K562 (cell line): ENCODE measurements around the gene HHEX. TPM values are rescaled to one million over a fixed set of nuclear protein-coding genes. Genes with fewer than 3 reads are reported as not detected.

Experiments
- ATAC-seq: fragments of 200-7000 bp; cut with Tn5 transposase; 3 replicates; pipeline ENCODE4 v1.9.1; 2020; ENCODE audit warnings: moderate library complexity
- BruUV-seq: library from RNA; stranded (reverse); fragments of 400-500 nt; replicated peaks from 2 replicates; lab custom pipeline; 2021; lab: Mats Ljungman, UMichigan
- CTCF ChIA-PET: fragments of 300-600 bp; formaldehyde crosslinking; extraction: SDS; loops from one replicate; lab custom pipeline; 2021; ENCODE audit warnings: low intra/inter-chr PET ratio; lab: Yijun Ruan, JAX
- POLR2A ChIA-PET: fragments of 300-600, 350-650 bp; sonication (Branson Sonifier 250); formaldehyde crosslinking; extraction: SDS; loops from one replicate; lab custom pipeline; 2021; ENCODE audit warnings: antibody characterized with exemption, inconsistent platforms; lab: Yijun Ruan, JAX
- DNase-seq, 4 experiments: peaks; one replicate each; pipeline versions ENCODE4 v3.0.0 to v3.0.0-alpha.2; 2011 to 2018; ENCODE audit warnings: low spot score in 3 of 4, mixed read lengths in 3 of 4; ENCODE audit errors: extremely low read depth in 1 of 4
- FAIRE-seq: peaks from 2 replicates; lab custom pipeline; 2011; peaks lifted over from hg19 to GRCh38; lab: Jason Lieb, UNC
- H2AFZ ChIP-seq: 2 replicates; pipeline ENCODE4 v1.6.0; 2011; ENCODE audit warnings: low read depth, low read length, control low read depth, inconsistent platforms
- H3K27ac ChIP-seq: fragments of 200-600 bp; 3 replicates; pipeline ENCODE4 v1.8.0; 2011; ENCODE audit warnings: low read depth, mild to moderate bottlenecking, control low read depth, inconsistent platforms, low read length, moderate library complexity, mixed read lengths; ENCODE audit errors: extremely low read depth
- H3K27me3 ChIP-seq, 2 experiments: fragments of 300-600 bp in 1 of 2; 2 replicates in 1 of 2; 3 replicates in 1 of 2; pipeline versions ENCODE4 v1.6.0 to v1.8.0; 2011; ENCODE audit warnings: inconsistent platforms in 2 of 2, low read length in 2 of 2, mild to moderate bottlenecking in 1 of 2, mixed read lengths in 1 of 2, moderate library complexity in 1 of 2; ENCODE audit not compliant: control insufficient read depth in 2 of 2, insufficient read depth in 2 of 2
- H3K36me3 ChIP-seq: fragments of 300-600 bp; 3 replicates; pipeline ENCODE4 v1.8.0; 2011; ENCODE audit warnings: mild to moderate bottlenecking, low read length, inconsistent platforms; ENCODE audit not compliant: control insufficient read depth, insufficient read depth
- H3K4me1 ChIP-seq, 2 experiments: fragments of 200-600 bp in 1 of 2; replicated peaks in 1 of 2; 2 replicates in 1 of 2; 3 replicates in 1 of 2; pipeline versions ENCODE4 v1.5.1 to v1.8.0; 2011; ENCODE audit warnings: inconsistent platforms in 2 of 2, low read length in 2 of 2, mild to moderate bottlenecking in 1 of 2, mixed read lengths in 1 of 2, moderate library complexity in 1 of 2; ENCODE audit not compliant: control insufficient read depth in 2 of 2, insufficient read depth in 2 of 2
- H3K4me2 ChIP-seq: 2 replicates; pipeline ENCODE4 v1.6.1; 2011; ENCODE audit warnings: low read length, control low read depth, inconsistent platforms, mixed read lengths; ENCODE audit not compliant: insufficient read depth
- H3K4me3 ChIP-seq: fragments of 200-600 bp; sonication (generic), shearing (Covaris generic); 2 replicates; pipeline ENCODE4 v1.5.1; 2016; ENCODE audit warnings: control low read depth, inconsistent platforms
- H3K79me2 ChIP-seq: fragments of 200-600 bp; 3 replicates; pipeline ENCODE4 v1.8.0; 2011; ENCODE audit warnings: low read length, inconsistent platforms; ENCODE audit not compliant: control insufficient read depth, insufficient read depth
- H3K9ac ChIP-seq, 2 experiments: 2 replicates each; pipeline versions ENCODE4 v1.6.0 to v1.6.1; 2011; ENCODE audit warnings: low read depth in 2 of 2, low read length in 2 of 2, control low read depth in 1 of 2, inconsistent platforms in 1 of 2, mild to moderate bottlenecking in 1 of 2, mixed read lengths in 1 of 2; ENCODE audit not compliant: insufficient read depth in 1 of 2
- H3K9me1 ChIP-seq: one replicate; pipeline ENCODE4 v1.6.0; 2011; ENCODE audit warnings: inconsistent platforms, mild to moderate bottlenecking, low read length, moderate library complexity; ENCODE audit not compliant: control insufficient read depth, insufficient read depth
- H3K9me3 ChIP-seq: replicated peaks from 2 replicates; pipeline ENCODE4 v1.5.1; 2011; ENCODE audit warnings: low read depth, low read length, inconsistent platforms; ENCODE audit not compliant: control insufficient read depth, insufficient read depth
- H4K20me1 ChIP-seq: replicated peaks from 2 replicates; pipeline ENCODE4 v1.6.1; 2011; ENCODE audit warnings: low read length, inconsistent platforms, mixed read lengths; ENCODE audit not compliant: control insufficient read depth, insufficient read depth
- CHD1 ChIP-seq: fragments of 200-600 bp; sonication (generic); IDR thresholded peaks from one replicate; pipeline ENCODE4 v1.6.1; 2012; ENCODE audit warnings: mild to moderate bottlenecking, moderate library complexity, low read length, inconsistent platforms
- ESRRA ChIP-seq: fragments of 450-650 bp; IDR thresholded peaks from 2 replicates; pipeline ENCODE4 v1.6.1; 2014; ENCODE audit warnings: low read depth, mild to moderate bottlenecking, moderate library complexity, borderline replicate concordance
- HDAC1 ChIP-seq, 2 experiments: fragments of 450-650 bp; IDR thresholded peaks; 2 replicates each; pipeline ENCODE4 v1.6.1; 2016 to 2017; ENCODE audit warnings: inconsistent platforms in 1 of 2, mild to moderate bottlenecking in 1 of 2, moderate library complexity in 1 of 2
- MECOM ChIP-seq: fragments of 250-450 bp; sonication (Bioruptor Pico); IDR thresholded peaks from 2 replicates; pipeline ENCODE4 v1.8.0; 2022; ENCODE audit warnings: inconsistent platforms
- WGBS: fragments of 100-300 bp; shearing (Covaris generic); methylation state at CpG from one replicate; pipeline ENCODE4 v1.1.6; 2016; ENCODE audit warnings: low coverage, mixed read lengths; ENCODE audit not compliant: insufficient coverage; ENCODE audit errors: missing lambda C conversion rate; 5-methylcytosine and 5-hydroxymethylcytosine counted together
- in situ Hi-C: fragments of 300-500 bp; cut with MboI; formaldehyde crosslinking; loops from 4 replicates; pipeline ENCODE4 v1.15.0; 2018; ENCODE audit warnings: inconsistent platforms, mixed read lengths
- intact Hi-C: fragments of 100-400 bp; cut with micrococcal nuclease; formaldehyde crosslinking; loops from 2 replicates; pipeline ENCODE4 v1.14.2; 2022
- polyA plus RNA-seq, 8 experiments: library from polyadenylated mRNA; depleted of rRNA in 4 of 8; stranded (reverse) in 5 of 8; unstranded in 3 of 8; fragments of >200 nt; fragmentation: Nextera tagmentation in 2 of 8; fragmentation: Illumina TruSeq in 1 of 8; extraction: Ambion mirVana in 2 of 8; extraction: Trizol in 1 of 8; gene quantifications; 2 replicates each; pipeline versions ENCODE4 v1.2.1 to v1.2.3, GENCODE V29; 2011 to 2014; ENCODE audit warnings: inconsistent platforms in 1 of 8, missing spikeins in 1 of 8
- total RNA-seq, 7 experiments: library from RNA; depleted of rRNA in 6 of 7; stranded (reverse); fragments of >200 nt in 6 of 7; fragmentation: Illumina TruSeq in 2 of 7; extraction: Trizol in 2 of 7; gene quantifications; 2 replicates each; pipeline versions ENCODE4 v1.2.1 to v1.2.3, GENCODE V29; 2011 to 2021; ENCODE audit warnings: low replicate concordance in 1 of 7
- TF ChIP-seq, protein P1 (sequence below): fragments of 200-800 bp; sonication (Bioruptor generic); IDR thresholded peaks from 2 replicates; pipeline ENCODE4 v1.6.1; 2017; ENCODE audit warnings: missing genetic modification characterization, missing compliant biosample characterization
- TF ChIP-seq, protein P2 (sequence below): fragments of 450-650 bp; formaldehyde crosslinking; IDR thresholded peaks from 2 replicates; pipeline ENCODE4 v1.4.0; 2022; ENCODE audit warnings: missing genetic modification characterization
- TF ChIP-seq, protein P3 (sequence below), 2 experiments: IDR thresholded peaks; 2 replicates each; pipeline ENCODE4 v1.6.1; 2011; ENCODE audit warnings: borderline replicate concordance in 1 of 2, control low read depth in 1 of 2, low read depth in 1 of 2, low read length in 1 of 2, mild to moderate bottlenecking in 1 of 2, mixed read lengths in 1 of 2, moderate library complexity in 1 of 2; ENCODE audit not compliant: insufficient read depth in 1 of 2, insufficient read length in 1 of 2, poor library complexity in 1 of 2, severe bottlenecking in 1 of 2; ENCODE audit errors: extremely low read depth in 1 of 2
- TF ChIP-seq, protein P4 (sequence below): fragments of 450-650 bp; formaldehyde crosslinking; conservative IDR thresholded peaks from 2 replicates; pipeline ENCODE4 v1.4.0; 2022; ENCODE audit warnings: mild to moderate bottlenecking, missing genetic modification characterization

The HHEX gene
- total and polyA plus RNA-seq, 9 of the 15 experiments (the other 6 are each of a cell fraction or from before 2014, with no cell fraction given), result 37.2 to 133 (median 80.2) TPM

DNA sequence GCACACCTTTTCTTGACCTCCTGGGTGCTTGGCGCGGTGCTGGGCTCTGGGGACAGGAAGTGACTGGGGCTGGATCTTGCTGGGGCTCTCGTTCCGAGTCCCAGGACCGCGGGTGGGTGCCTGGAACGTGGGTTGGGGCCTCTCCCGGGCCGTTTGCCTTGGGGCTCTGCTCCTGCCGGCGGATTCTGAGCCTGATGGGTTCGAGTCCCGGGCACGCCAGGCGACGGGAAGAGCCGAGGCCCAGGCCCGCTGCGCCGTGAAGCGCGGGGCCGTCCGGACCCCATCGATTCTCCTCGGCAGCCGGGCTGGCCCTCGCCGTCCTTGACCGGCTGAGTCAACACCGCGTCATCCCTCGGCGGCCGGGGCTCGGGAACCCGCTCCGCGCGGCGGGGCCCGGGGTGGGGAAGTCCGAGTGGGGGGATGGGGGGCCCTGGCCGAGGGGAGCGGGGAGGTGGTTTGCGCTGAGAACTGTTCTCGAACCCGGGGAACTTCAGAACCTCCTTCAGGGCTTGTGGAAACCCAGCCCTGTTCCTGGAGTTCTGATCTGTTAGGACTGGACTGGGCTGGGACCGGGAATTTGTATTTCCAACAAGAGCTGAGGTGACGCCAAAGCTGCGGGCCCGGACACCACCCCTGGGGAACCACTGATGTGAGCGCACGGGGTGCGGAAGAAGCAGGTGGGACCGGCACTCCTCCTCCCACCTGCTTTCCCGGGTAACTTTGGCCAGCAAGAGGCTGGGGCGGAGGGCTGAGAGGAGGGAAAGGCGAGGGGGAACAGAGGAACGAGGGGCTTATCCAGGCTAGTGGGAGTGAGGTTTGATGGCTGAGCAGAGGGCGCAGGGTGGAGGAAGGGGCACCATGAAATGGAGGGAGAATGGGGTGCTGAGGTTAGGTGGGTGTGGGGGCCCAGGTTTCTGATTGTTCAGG, 6.2 kb downstream of the HHEX start:
- in situ Hi-C loops (loop anchor here (5.0 kb wide), 1 partner anchor 61 kb away; no protein-coding TSS in a partner anchor), intact Hi-C loops (loop anchor here (1.0 to 2.0 kb wide), 3 partner anchors 60 to 135 kb away; no protein-coding TSS in a partner anchor)
- POLR2A ChIA-PET, result interaction anchor here (0.5 to 1.6 kb wide), 9 partner anchors 24 to 227 kb away, joined by 3 to 5 read pairs (median 3); partner anchors contain the start of gene EXOC6
- CTCF ChIA-PET, result no interaction called here
- no peak for FAIRE-seq
- H3K27ac ChIP-seq, result peak overlapping the region; percentile 91
- WGBS, result 4% methylated on average over 27 of the region's 61 CpGs
- H3K4me2 ChIP-seq, result peak overlapping the region; percentile 80
- H3K4me1 ChIP-seq, result peaks cover 28 to 32% of the 10 kb centered on the region in 2 experiments; a peak in 4 of 5 replicates
- 0 out of 2 replicates have a peak, but pooled peaks cover 4% of the 10 kb centered on the region for H4K20me1 ChIP-seq
- H3K9ac ChIP-seq, result peak overlapping the region; percentile 84 to 90
- ATAC-seq, result peak; percentile 58
- peak overlapping the region; percentile 93 for H3K4me3 ChIP-seq
- H3K9me3 ChIP-seq, result no peaks in the 10 kb centered on the region
- BruUV-seq, result no TSS peak
- peak; percentile 61 to 63 (median 61) for DNase-seq
- H3K36me3 ChIP-seq, result peaks cover 52% of the 10 kb centered on the region
- H3K9me1 ChIP-seq, result no peaks in the 10 kb centered on the region
- no peaks in the 10 kb centered on the region for H3K27me3 ChIP-seq
- peaks cover 59% of the 10 kb centered on the region for H3K79me2 ChIP-seq
- peak overlapping the region; percentile 25; the same call in 1 of the 2 replicates for H2AFZ ChIP-seq
- TF ChIP-seq, protein P1, sequence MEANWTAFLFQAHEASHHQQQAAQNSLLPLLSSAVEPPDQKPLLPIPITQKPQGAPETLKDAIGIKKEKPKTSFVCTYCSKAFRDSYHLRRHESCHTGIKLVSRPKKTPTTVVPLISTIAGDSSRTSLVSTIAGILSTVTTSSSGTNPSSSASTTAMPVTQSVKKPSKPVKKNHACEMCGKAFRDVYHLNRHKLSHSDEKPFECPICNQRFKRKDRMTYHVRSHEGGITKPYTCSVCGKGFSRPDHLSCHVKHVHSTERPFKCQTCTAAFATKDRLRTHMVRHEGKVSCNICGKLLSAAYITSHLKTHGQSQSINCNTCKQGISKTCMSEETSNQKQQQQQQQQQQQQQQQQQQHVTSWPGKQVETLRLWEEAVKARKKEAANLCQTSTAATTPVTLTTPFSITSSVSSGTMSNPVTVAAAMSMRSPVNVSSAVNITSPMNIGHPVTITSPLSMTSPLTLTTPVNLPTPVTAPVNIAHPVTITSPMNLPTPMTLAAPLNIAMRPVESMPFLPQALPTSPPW, result peak; percentile 32
- TF ChIP-seq ESRRA (peak; percentile 26; the same call in 1 of the 2 replicates), MECOM (no peak), CHD1 (peak; percentile 67), HDAC1 (IDR thresholded peaks at IDR 0.05) (peak in 1 of 2 experiments; percentile 24; a peak in 1 of 4 replicates)
- TF ChIP-seq, protein P2, sequence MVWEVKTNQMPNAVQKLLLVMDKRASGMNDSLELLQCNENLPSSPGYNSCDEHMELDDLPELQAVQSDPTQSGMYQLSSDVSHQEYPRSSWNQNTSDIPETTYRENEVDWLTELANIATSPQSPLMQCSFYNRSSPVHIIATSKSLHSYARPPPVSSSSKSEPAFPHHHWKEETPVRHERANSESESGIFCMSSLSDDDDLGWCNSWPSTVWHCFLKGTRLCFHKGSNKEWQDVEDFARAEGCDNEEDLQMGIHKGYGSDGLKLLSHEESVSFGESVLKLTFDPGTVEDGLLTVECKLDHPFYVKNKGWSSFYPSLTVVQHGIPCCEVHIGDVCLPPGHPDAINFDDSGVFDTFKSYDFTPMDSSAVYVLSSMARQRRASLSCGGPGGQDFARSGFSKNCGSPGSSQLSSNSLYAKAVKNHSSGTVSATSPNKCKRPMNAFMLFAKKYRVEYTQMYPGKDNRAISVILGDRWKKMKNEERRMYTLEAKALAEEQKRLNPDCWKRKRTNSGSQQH (CRISPR knock-in tag), result peak; percentile 64
- TF ChIP-seq, protein P3, sequence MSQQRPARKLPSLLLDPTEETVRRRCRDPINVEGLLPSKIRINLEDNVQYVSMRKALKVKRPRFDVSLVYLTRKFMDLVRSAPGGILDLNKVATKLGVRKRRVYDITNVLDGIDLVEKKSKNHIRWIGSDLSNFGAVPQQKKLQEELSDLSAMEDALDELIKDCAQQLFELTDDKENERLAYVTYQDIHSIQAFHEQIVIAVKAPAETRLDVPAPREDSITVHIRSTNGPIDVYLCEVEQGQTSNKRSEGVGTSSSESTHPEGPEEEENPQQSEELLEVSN (IDR thresholded peaks at IDR 0.05; ENCODE audit: borderline replicate concordance in 1 of 2, extremely low read depth in 1 of 2, insufficient read depth in 1 of 2, insufficient read length in 1 of 2, low read depth in 1 of 2, low read length in 1 of 2, poor library complexity in 1 of 2, severe bottlenecking in 1 of 2), result peak in 1 of 2 experiments; percentile 42
- TF ChIP-seq, protein P4, sequence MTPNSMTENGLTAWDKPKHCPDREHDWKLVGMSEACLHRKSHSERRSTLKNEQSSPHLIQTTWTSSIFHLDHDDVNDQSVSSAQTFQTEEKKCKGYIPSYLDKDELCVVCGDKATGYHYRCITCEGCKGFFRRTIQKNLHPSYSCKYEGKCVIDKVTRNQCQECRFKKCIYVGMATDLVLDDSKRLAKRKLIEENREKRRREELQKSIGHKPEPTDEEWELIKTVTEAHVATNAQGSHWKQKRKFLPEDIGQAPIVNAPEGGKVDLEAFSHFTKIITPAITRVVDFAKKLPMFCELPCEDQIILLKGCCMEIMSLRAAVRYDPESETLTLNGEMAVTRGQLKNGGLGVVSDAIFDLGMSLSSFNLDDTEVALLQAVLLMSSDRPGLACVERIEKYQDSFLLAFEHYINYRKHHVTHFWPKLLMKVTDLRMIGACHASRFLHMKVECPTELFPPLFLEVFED (CRISPR knock-in tag), result 0 out of 2 replicates have a peak, but pooled peaks have one; percentile 33
